Measurements from ENCODE around the gene MMP28.
A peak's percentile ranks its signal among the peaks of the same experiment; 100 is the strongest.

The MMP28 gene

DNA sequence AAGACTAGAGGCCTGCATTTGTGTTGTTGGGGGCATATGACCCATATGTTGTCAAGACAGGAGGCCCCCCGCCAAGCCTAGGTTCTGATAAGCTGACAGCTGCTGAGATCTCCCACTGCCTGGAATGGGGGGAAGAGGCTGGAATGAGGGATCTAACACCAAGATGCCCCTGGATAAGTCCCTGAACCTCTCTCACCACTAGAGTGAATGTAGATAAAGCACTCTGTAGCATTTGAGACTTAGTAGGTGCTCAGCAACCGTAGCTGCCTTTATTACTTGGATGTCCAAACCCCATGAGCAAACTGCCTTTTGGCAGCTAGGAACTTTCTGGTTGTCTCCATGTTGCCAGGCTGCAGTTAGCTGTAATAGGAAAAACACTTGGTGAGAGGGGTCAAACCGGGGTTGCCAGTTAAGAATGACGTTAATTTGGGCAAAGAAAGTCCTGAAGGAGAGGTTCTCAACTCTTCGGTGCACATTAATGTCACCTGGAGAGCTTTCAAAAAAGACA, 68.4 kb downstream of the MMP28 start:
- peak; percentile 56 for DNase-seq (ENCODE audit: low read depth)
- TF ChIP-seq, protein P1, sequence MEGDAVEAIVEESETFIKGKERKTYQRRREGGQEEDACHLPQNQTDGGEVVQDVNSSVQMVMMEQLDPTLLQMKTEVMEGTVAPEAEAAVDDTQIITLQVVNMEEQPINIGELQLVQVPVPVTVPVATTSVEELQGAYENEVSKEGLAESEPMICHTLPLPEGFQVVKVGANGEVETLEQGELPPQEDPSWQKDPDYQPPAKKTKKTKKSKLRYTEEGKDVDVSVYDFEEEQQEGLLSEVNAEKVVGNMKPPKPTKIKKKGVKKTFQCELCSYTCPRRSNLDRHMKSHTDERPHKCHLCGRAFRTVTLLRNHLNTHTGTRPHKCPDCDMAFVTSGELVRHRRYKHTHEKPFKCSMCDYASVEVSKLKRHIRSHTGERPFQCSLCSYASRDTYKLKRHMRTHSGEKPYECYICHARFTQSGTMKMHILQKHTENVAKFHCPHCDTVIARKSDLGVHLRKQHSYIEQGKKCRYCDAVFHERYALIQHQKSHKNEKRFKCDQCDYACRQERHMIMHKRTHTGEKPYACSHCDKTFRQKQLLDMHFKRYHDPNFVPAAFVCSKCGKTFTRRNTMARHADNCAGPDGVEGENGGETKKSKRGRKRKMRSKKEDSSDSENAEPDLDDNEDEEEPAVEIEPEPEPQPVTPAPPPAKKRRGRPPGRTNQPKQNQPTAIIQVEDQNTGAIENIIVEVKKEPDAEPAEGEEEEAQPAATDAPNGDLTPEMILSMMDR (conservative IDR thresholded peaks at IDR 0.05; ENCODE audit: low read depth, low read length), result no peak
- H3K4me3 ChIP-seq (ENCODE audit: low read depth, low read length), result no peak overlapping the region

DNA sequence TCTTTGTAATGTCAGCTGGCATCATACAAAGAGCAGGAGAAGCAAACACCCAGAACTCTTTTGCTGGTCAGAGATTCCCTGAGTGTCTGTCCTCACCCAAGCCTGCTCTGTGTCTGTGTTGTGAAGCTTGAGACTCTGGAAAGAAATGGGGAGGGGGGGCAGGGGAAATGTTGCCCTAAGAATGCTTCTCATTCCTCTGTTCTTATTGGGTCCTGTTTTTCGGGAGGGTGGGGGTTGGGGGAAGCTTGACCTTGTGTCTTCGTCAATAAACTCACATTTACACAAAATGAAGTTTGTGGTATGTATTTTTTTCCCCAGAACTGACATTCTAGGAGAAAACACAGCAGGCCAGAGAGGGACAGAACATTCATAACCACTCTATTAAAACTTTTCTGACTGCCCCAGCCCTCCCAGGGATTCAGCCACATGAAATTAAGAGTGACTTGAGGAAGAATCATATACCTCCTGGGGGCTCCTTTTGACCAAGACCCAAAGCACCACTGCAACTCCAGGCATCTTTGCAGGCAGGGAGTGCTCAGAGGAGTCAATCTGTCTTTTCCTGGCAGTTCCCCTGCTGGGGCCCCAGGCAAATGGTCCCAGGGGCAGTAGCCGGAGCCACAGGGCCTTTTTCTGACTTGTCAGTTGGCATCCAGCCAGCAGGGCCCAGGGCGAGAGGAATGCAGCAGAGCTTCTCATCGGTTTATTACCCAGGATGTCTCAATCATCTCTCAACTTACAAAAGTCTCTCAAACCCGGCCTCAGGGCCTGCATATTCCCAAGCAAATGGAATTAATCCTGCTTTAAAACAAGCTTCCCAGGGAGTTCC, 69.1 kb downstream of the MMP28 start:
- DNase-seq (ENCODE audit: low read depth), result peak; percentile 97
- TF ChIP-seq, protein P1 (conservative IDR thresholded peaks at IDR 0.05; ENCODE audit: low read depth, low read length), result no peak
- H3K4me3 ChIP-seq (ENCODE audit: low read depth, low read length), result no peak overlapping the region

DNA sequence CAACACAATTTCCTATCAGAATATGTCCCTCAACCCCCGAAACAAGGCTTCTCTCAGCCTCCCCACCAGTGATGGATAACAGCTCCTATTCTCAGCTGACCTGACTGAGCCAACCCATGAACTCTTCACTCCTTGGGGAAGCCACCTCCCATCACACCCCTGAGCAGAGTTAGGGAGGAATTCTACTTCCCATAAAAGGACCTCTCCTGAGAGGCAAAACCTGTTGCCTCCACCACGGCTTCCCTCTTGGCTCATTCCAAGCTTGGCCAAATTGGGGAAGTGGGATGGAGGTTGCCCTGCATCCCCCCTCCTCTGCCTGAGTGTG, 69.7 kb downstream of the MMP28 start:
- TF ChIP-seq, protein P1 (conservative IDR thresholded peaks at IDR 0.05; ENCODE audit: low read depth, low read length), result no peak
- DNase-seq (ENCODE audit: low read depth), result no peak
- no peak overlapping the region for H3K4me3 ChIP-seq (ENCODE audit: low read depth, low read length)

DNA sequence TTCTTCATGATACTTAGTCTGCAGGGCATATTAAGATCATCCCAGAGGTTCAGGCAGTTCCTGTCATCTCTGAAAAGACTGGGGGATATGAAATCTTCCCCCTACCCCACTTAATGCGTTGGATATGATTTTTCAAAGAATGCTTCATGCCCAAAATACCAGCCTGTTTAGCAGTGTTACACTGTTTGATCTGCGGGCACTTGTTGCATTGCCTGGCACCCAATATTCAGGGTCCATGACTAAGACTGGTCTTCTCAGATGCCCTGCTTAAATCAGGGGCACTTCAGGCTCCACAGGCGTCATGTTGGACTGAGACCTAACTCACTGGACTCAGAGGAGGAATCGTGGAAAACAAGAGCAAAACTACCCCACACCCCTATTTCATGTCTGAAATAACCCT, 70.4 kb downstream of the MMP28 start:
- no peak overlapping the region for H3K4me3 ChIP-seq (ENCODE audit: low read depth, low read length)
- DNase-seq (ENCODE audit: low read depth), result no peak
- TF ChIP-seq, protein P1 (conservative IDR thresholded peaks at IDR 0.05; ENCODE audit: low read depth, low read length), result no peak

DNA sequence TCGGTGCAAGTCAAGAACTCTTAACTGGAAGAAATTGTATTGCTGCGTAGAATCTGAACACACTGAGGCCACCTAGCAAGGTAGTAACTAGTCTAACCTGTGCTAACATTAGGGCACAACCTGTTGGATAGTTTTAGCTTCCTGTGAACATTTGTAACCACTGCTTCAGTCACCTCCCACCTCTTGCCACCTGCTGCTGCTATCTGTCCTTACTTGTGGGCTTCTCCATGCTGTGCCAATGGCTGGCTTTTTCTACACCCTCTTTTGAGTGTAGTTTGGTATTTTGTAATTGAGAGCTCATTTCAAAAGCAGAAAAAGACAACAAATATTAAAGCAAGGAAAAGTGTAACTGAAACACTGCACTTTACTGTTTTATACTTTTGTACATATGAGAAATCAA, 71.7 kb downstream of the MMP28 start:
- DNase-seq (ENCODE audit: low read depth), result no peak
- no peak overlapping the region for H3K4me3 ChIP-seq (ENCODE audit: low read depth, low read length)
- TF ChIP-seq, protein P1 (conservative IDR thresholded peaks at IDR 0.05; ENCODE audit: low read depth, low read length), result no peak

DNA sequence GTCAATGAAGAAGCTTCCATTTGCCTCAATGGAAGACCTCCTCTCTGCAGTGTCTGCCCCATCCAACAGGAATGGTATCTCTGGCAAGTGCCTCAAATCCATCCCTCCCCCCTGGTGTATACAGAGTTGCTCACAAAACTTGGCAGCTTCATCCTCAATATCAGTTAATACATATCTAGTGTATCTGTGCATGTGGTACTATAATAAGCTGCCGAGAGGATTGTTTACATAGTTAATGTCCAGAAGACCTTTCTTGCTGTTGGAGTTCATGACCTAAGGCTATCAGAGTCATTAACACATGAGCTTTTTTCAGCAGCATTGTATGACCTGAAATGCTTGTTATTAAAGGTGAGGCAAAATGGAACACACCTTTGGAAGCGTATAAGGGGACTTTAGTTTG, 78.0 kb downstream of the MMP28 start:
- no peak for DNase-seq (ENCODE audit: low read depth)
- TF ChIP-seq, protein P1 (conservative IDR thresholded peaks at IDR 0.05; ENCODE audit: low read depth, low read length), result no peak
- no peak overlapping the region for H3K4me3 ChIP-seq (ENCODE audit: low read depth, low read length)
